NCI-H1105 (cell line): Measurements from ENCODE around the gene NMB.

Experiments used
- DNase-seq: peaks from one replicate; lab custom pipeline; 2025; lab: John Stamatoyannopoulos, UW

NMB gene

GRCh38 chr15:84611631-84612030, 46.4 kb downstream of the NMB start:
- DNase-seq, result no peak

- DNase-seq, result no peak
These were observed 48.0 kb downstream of the NMB start for GRCh38 chr15:84609818-84610525.

- no peak for DNase-seq
These were observed 49.2 kb downstream of the NMB start for GRCh38 chr15:84608707-84609284.

- no peak for DNase-seq
These were observed 51.3 kb downstream of the NMB start for GRCh38 chr15:84606653-84607120.

- no peak for DNase-seq
These were observed 52.5 kb downstream of the NMB start for GRCh38 chr15:84605554-84605882.
